WTC11 (cell line): ENCODE data around the gene LZTS2. TPM values are rescaled to one million over a fixed set of nuclear protein-coding genes. Genes with fewer than 3 reads are reported as not detected.

Source experiments
- CBFB ChIP-seq: sonication (generic); formaldehyde crosslinking; IDR thresholded peaks from 2 replicates; pipeline ENCODE4 v1.8.1; 2022; ENCODE audit warnings: mild to moderate bottlenecking, low read depth, missing genetic modification reagents
- CREB1 ChIP-seq: sonication (generic); formaldehyde crosslinking; IDR thresholded peaks from 2 replicates; pipeline ENCODE4 v1.8.0; 2023; ENCODE audit warnings: mild to moderate bottlenecking, missing genetic modification reagents
- ELF4 ChIP-seq: sonication (generic); formaldehyde crosslinking; IDR thresholded peaks from 2 replicates; pipeline ENCODE4 v1.8.1; 2022; ENCODE audit warnings: low read depth, mild to moderate bottlenecking, moderate library complexity, missing genetic modification reagents
- ESRRA ChIP-seq: sonication (generic); formaldehyde crosslinking; IDR thresholded peaks from 2 replicates; pipeline ENCODE4 v1.8.1; 2022; ENCODE audit warnings: mild to moderate bottlenecking, missing genetic modification reagents, borderline replicate concordance
- ETV6 ChIP-seq: sonication (generic); formaldehyde crosslinking; IDR thresholded peaks from 2 replicates; pipeline ENCODE4 v1.8.1; 2022; ENCODE audit warnings: mild to moderate bottlenecking, missing genetic modification reagents
- FOXJ3 ChIP-seq: sonication (generic); formaldehyde crosslinking; IDR thresholded peaks from 2 replicates; pipeline ENCODE4 v1.9.0; 2021; ENCODE audit warnings: missing genetic modification reagents, mild to moderate bottlenecking, borderline replicate concordance
- FOXK1 ChIP-seq: sonication (generic); formaldehyde crosslinking; IDR thresholded peaks from 2 replicates; pipeline ENCODE4 v1.8.0; 2022; ENCODE audit warnings: mild to moderate bottlenecking, moderate library complexity, missing genetic modification reagents
- GRHL2 ChIP-seq: fragments of 250-450 bp; sonication (Bioruptor Pico); IDR thresholded peaks from 2 replicates; pipeline ENCODE4 v1.8.0; 2022; ENCODE audit warnings: mild to moderate bottlenecking, moderate library complexity; ENCODE audit not compliant: insufficient replicate concordance, severe bottlenecking
- KAT7 ChIP-seq: sonication (generic); formaldehyde crosslinking; IDR thresholded peaks from 2 replicates; pipeline ENCODE4 v1.8.1; 2023; ENCODE audit warnings: missing genetic modification reagents, mild to moderate bottlenecking, borderline replicate concordance
- NFE2L1 ChIP-seq: sonication (generic); formaldehyde crosslinking; IDR thresholded peaks from 2 replicates; pipeline ENCODE4 v1.8.1; 2023; ENCODE audit warnings: missing genetic modification reagents
- NFYB ChIP-seq: sonication (generic); formaldehyde crosslinking; conservative IDR thresholded peaks from 2 replicates; pipeline ENCODE4 v1.8.0; 2022; ENCODE audit warnings: low read depth, missing genetic modification reagents
- PRRX2 ChIP-seq: fragments of 250-450 bp; sonication (Bioruptor Pico); IDR thresholded peaks from 2 replicates; pipeline ENCODE4 v1.8.0; 2021; ENCODE audit warnings: mild to moderate bottlenecking
- SMAD4 ChIP-seq: sonication (generic); formaldehyde crosslinking; IDR thresholded peaks from 2 replicates; pipeline ENCODE4 v1.8.0; 2022; ENCODE audit warnings: mild to moderate bottlenecking, missing genetic modification reagents
- TP53 ChIP-seq: sonication (generic); formaldehyde crosslinking; IDR thresholded peaks from 2 replicates; pipeline ENCODE4 v1.8.1; 2023; ENCODE audit warnings: mild to moderate bottlenecking, missing genetic modification reagents
- ZBTB21 ChIP-seq: sonication (generic); formaldehyde crosslinking; IDR thresholded peaks from 2 replicates; pipeline ENCODE4 v1.8.1; 2023; ENCODE audit warnings: mild to moderate bottlenecking, missing genetic modification reagents, borderline replicate concordance
- ZNF232 ChIP-seq: sonication (generic); formaldehyde crosslinking; IDR thresholded peaks from 2 replicates; pipeline ENCODE4 v1.8.0; 2022; ENCODE audit warnings: mild to moderate bottlenecking, missing genetic modification reagents
- ZNF317 ChIP-seq: sonication (generic); formaldehyde crosslinking; IDR thresholded peaks from 2 replicates; pipeline ENCODE4 v1.8.1; 2023; ENCODE audit warnings: low read depth, mild to moderate bottlenecking, moderate library complexity, missing genetic modification reagents, borderline replicate concordance
- ZNF396 ChIP-seq: fragments of 250-450 bp; sonication (Bioruptor Pico); IDR thresholded peaks from 2 replicates; pipeline ENCODE4 v1.8.0; 2021; ENCODE audit warnings: mild to moderate bottlenecking, moderate library complexity, borderline replicate concordance
- ZNF416 ChIP-seq: fragments of 250-450 bp; sonication (Bioruptor Pico); IDR thresholded peaks from 2 replicates; pipeline ENCODE4 v1.9.0; 2021; ENCODE audit warnings: mild to moderate bottlenecking, inconsistent platforms
- total RNA-seq: library from RNA; stranded (reverse); gene quantifications from 3 replicates; pipeline ENCODE4 v1.2.3, GENCODE V29; 2021
- TF ChIP-seq, protein P1 (sequence below): sonication (generic); formaldehyde crosslinking; IDR thresholded peaks from 2 replicates; pipeline ENCODE4 v1.8.0; 2022; ENCODE audit warnings: mild to moderate bottlenecking, missing genetic modification reagents
- TF ChIP-seq, protein P2 (sequence below): fragments of 250-450 bp; sonication (Bioruptor Pico); IDR thresholded peaks from 2 replicates; pipeline ENCODE4 v1.8.0; 2021; ENCODE audit warnings: mild to moderate bottlenecking
- TF ChIP-seq, protein P3 (sequence below): sonication (generic); formaldehyde crosslinking; IDR thresholded peaks from 2 replicates; pipeline ENCODE4 v1.8.1; 2022; ENCODE audit warnings: mild to moderate bottlenecking, moderate library complexity, missing genetic modification reagents
- TF ChIP-seq, protein P4 (sequence below): sonication (generic); formaldehyde crosslinking; IDR thresholded peaks from 2 replicates; pipeline ENCODE4 v1.8.1; 2022; ENCODE audit warnings: mild to moderate bottlenecking, missing genetic modification reagents, moderate library complexity, borderline replicate concordance
- TF ChIP-seq, protein P5 (sequence below): sonication (generic); formaldehyde crosslinking; IDR thresholded peaks from 2 replicates; pipeline ENCODE4 v1.8.1; 2023; ENCODE audit warnings: mild to moderate bottlenecking, missing genetic modification reagents
- TF ChIP-seq, protein P6 (sequence below): fragments of 250-450 bp; sonication (Bioruptor Pico); conservative IDR thresholded peaks from 2 replicates; pipeline ENCODE4 v1.9.0; 2021; ENCODE audit warnings: mild to moderate bottlenecking
- TF ChIP-seq, protein P7 (sequence below): fragments of 250-450 bp; sonication (Bioruptor Pico); IDR thresholded peaks from 2 replicates; pipeline ENCODE4 v1.9.0; 2021; ENCODE audit warnings: moderate library complexity, mild to moderate bottlenecking, inconsistent platforms, borderline replicate concordance
- TF ChIP-seq, protein P8 (sequence below): sonication (generic); formaldehyde crosslinking; IDR thresholded peaks from 2 replicates; pipeline ENCODE4 v1.8.1; 2023; ENCODE audit warnings: mild to moderate bottlenecking, moderate library complexity, missing genetic modification reagents

LZTS2 gene
- total RNA-seq, 1 experiment from 2014 or later, result 84.6 TPM

DNA sequence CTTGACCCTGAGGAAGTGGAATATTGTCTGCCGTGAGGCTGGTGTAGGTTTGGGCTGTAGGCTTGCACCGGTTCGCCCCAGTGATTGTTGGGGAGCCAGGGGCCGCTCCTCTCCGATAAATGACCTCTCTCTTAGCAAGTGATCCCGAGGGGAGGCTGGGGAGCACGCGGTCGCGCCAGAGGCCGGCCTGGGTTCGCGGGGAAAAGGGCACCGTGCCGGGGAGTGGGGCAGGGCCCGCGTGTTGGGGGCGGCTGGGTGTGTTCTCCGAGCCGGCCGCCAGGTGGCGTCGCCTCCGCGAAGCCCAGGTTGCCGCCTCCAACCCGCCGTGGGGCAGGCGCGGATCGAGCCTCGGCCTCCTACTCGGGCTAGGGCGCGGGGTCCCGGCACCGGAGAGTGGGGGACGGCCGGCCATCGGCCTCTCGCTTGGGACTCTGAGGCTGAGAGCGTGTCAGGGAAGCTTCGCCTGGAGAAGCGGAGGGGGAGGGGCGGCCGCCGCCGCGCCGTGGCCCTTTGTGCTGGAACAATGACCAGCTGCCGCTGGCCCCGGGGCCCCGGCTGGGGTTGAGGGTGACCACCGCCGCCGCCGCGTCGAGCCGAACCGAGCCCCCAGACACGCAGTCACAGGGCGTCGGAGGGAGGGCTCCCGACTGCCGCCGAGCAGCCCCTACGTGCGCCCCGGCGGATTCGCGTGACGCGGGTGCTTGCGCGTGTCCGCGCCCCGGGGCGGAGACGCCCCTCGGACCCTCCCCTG lies 442 bp upstream of the LZTS2 start (continued):
- TF ChIP-seq, protein P1, sequence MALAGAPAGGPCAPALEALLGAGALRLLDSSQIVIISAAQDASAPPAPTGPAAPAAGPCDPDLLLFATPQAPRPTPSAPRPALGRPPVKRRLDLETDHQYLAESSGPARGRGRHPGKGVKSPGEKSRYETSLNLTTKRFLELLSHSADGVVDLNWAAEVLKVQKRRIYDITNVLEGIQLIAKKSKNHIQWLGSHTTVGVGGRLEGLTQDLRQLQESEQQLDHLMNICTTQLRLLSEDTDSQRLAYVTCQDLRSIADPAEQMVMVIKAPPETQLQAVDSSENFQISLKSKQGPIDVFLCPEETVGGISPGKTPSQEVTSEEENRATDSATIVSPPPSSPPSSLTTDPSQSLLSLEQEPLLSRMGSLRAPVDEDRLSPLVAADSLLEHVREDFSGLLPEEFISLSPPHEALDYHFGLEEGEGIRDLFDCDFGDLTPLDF (CRISPR knock-in tag), result 0 out of 2 replicates have a peak, but pooled peaks have one; percentile 41
- no peak for TF ChIP-seq ZNF396 (CRISPR knock-in tag)
- TF ChIP-seq FOXK1 (CRISPR knock-in tag), result no peak; the same call in 1 of the 2 replicates
- no peak for TF ChIP-seq GRHL2 (CRISPR knock-in tag)
- 0 out of 2 replicates have a peak, but pooled peaks have one; percentile 72 for TF ChIP-seq ZBTB21 (CRISPR knock-in tag)
- 0 out of 2 replicates have a peak, but pooled peaks have one; percentile 8 for TF ChIP-seq ETV6 (CRISPR knock-in tag)
- peak; percentile 71; the same call in 1 of the 2 replicates for TF ChIP-seq ESRRA (CRISPR knock-in tag)
- peak; percentile 56; the same call in 1 of the 2 replicates for TF ChIP-seq KAT7 (CRISPR knock-in tag)
- TF ChIP-seq, protein P2, sequence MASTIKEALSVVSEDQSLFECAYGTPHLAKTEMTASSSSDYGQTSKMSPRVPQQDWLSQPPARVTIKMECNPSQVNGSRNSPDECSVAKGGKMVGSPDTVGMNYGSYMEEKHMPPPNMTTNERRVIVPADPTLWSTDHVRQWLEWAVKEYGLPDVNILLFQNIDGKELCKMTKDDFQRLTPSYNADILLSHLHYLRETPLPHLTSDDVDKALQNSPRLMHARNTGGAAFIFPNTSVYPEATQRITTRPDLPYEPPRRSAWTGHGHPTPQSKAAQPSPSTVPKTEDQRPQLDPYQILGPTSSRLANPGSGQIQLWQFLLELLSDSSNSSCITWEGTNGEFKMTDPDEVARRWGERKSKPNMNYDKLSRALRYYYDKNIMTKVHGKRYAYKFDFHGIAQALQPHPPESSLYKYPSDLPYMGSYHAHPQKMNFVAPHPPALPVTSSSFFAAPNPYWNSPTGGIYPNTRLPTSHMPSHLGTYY, result no peak
- peak; percentile 15; the same call in 1 of the 2 replicates for TF ChIP-seq ZNF232 (CRISPR knock-in tag)
- TF ChIP-seq ZNF317 (CRISPR knock-in tag), result 0 out of 2 replicates have a peak, but pooled peaks have one; percentile 20
- TF ChIP-seq, protein P3, sequence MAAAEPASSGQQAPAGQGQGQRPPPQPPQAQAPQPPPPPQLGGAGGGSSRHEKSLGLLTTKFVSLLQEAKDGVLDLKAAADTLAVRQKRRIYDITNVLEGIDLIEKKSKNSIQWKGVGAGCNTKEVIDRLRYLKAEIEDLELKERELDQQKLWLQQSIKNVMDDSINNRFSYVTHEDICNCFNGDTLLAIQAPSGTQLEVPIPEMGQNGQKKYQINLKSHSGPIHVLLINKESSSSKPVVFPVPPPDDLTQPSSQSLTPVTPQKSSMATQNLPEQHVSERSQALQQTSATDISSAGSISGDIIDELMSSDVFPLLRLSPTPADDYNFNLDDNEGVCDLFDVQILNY (CRISPR knock-in tag), result peak; percentile 65
- 0 out of 2 replicates have a peak, but pooled peaks have one; percentile 58 for TF ChIP-seq TP53 (CRISPR knock-in tag)
- no peak for TF ChIP-seq FOXJ3
- TF ChIP-seq, protein P4, sequence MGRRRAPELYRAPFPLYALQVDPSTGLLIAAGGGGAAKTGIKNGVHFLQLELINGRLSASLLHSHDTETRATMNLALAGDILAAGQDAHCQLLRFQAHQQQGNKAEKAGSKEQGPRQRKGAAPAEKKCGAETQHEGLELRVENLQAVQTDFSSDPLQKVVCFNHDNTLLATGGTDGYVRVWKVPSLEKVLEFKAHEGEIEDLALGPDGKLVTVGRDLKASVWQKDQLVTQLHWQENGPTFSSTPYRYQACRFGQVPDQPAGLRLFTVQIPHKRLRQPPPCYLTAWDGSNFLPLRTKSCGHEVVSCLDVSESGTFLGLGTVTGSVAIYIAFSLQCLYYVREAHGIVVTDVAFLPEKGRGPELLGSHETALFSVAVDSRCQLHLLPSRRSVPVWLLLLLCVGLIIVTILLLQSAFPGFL, result no peak
- no peak for TF ChIP-seq CBFB (CRISPR knock-in tag)
- TF ChIP-seq NFE2L1, result no peak
- TF ChIP-seq ELF4, result peak; percentile 61; the same call in 1 of the 2 replicates
- TF ChIP-seq NFYB, result no peak
- no peak for TF ChIP-seq SMAD4 (CRISPR knock-in tag)
- TF ChIP-seq, protein P5, sequence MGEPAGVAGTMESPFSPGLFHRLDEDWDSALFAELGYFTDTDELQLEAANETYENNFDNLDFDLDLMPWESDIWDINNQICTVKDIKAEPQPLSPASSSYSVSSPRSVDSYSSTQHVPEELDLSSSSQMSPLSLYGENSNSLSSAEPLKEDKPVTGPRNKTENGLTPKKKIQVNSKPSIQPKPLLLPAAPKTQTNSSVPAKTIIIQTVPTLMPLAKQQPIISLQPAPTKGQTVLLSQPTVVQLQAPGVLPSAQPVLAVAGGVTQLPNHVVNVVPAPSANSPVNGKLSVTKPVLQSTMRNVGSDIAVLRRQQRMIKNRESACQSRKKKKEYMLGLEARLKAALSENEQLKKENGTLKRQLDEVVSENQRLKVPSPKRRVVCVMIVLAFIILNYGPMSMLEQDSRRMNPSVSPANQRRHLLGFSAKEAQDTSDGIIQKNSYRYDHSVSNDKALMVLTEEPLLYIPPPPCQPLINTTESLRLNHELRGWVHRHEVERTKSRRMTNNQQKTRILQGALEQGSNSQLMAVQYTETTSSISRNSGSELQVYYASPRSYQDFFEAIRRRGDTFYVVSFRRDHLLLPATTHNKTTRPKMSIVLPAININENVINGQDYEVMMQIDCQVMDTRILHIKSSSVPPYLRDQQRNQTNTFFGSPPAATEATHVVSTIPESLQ (CRISPR knock-in tag), result no peak
- peak; percentile 29; the same call in 1 of the 2 replicates for TF ChIP-seq CREB1 (CRISPR knock-in tag)
- TF ChIP-seq, protein P6, sequence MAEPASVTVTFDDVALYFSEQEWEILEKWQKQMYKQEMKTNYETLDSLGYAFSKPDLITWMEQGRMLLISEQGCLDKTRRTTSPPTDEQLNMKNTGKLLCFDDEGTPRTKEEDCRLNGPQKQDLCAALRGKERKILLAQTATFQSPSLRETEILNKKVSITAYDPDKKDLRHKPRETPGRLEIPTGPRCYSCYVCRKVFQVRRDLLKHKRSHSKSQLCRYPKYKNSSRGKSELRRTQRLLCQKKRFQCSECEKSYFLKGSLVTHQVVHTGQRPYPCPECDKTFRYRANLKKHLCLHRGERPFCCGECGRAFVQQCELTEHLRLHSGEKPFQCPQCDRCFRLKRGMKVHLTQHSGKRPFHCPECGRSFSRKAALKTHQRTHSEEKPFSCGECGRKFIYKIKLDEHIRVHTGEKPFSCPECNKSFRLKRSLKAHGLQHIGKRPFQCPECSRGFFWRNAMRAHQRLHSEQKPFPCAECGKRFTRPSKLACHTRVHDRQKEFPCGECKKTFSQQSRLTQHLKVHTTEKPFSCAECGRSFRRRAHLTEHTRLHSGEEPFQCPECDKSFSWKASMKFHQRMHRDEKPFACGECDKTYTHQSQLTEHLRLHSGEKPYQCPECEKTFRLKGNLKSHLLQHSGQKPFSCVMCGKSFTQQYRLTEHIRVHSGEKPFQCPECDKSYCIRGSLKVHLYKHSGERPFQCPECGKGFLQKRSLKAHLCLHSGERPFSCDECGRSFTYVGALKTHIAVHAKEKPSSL, result no peak
- TF ChIP-seq ZNF416 (CRISPR knock-in tag), result no peak
- TF ChIP-seq, protein P7, sequence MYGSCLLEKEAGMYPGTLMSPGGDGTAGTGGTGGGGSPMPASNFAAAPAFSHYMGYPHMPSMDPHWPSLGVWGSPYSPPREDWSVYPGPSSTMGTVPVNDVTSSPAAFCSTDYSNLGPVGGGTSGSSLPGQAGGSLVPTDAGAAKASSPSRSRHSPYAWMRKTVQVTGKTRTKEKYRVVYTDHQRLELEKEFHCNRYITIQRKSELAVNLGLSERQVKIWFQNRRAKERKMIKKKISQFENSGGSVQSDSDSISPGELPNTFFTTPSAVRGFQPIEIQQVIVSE (CRISPR knock-in tag), result no peak
- TF ChIP-seq PRRX2 (CRISPR knock-in tag), result no peak
- TF ChIP-seq, protein P8, sequence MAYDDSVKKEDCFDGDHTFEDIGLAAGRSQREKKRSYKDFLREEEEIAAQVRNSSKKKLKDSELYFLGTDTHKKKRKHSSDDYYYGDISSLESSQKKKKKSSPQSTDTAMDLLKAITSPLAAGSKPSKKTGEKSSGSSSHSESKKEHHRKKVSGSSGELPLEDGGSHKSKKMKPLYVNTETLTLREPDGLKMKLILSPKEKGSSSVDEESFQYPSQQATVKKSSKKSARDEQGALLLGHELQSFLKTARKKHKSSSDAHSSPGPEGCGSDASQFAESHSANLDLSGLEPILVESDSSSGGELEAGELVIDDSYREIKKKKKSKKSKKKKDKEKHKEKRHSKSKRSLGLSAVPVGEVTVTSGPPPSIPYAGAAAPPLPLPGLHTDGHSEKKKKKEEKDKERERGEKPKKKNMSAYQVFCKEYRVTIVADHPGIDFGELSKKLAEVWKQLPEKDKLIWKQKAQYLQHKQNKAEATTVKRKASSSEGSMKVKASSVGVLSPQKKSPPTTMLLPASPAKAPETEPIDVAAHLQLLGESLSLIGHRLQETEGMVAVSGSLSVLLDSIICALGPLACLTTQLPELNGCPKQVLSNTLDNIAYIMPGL, result peak; percentile 100
